Measurements from ENCODE around the gene PYHIN1. TPM values are rescaled to one million over a fixed set of nuclear protein-coding genes. Genes with fewer than 3 reads are reported as not detected.
"Not testable (repeated sequence)": the region's sequence is repeated elsewhere in the genome, so short reads cannot be mapped to it uniquely, and the experiment has no call there.

The PYHIN1 gene
- polyA plus RNA-seq, 2 of the 4 experiments (the other 2 are of a cell fraction): not detected

DNA sequence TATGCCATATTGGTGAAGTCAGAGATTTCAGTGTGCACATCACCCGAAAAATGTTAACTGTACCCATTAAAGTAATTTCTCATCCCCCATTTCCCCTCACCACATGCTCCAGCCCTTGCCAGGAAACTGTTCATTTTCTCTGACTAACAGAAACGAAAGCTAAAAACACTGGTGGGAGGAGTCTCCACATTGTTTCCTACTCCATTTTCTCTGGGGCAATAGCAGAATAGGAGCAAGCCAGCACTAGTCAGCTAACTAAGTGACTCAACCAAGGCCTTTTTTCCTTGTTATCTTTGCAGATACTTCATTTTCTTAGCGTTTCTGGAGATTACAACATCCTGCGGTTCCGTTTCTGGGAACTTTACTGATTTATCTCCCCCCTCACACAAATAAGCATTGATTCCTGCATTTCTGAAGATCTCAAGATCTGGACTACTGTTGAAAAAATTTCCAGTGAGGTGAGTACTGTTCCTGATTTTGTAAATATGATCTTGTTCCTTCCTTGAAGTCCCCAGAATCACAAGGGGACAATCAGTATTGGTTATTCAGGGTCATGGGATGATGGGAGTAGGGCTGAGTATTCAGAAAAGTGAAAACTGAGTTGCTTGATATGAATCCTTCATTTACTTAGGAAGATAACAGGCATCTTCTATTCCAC lies 78.5 kb downstream of the PYHIN1 start, which contains the start of gene IFI16:
IFI16 (plus strand) TSS at position 204 of the 658 bp plus-strand sequence. CDS start 4,774 bp downstream, outside the sequence.
- ATAC-seq: peak; percentile 74 to 77
- H3K4me2 ChIP-seq: peak within 1 kb of the TSS; percentile 57
- DNase-seq (ENCODE audit: low read depth in 1 of 2, low spot score in 1 of 2): peak; percentile 10 to 19
- H3K27ac ChIP-seq: peak within 1 kb of the TSS in 1 of 2 experiments; percentile 8; a peak in 1 of 6 replicates
- TF ChIP-seq NPAS2 (CRISPR knock-in tag; IDR thresholded peaks at IDR 0.05; ENCODE audit: borderline replicate concordance): no peak
- no peak for TF ChIP-seq NR3C1 (IDR thresholded peaks at IDR 0.05)
- TF ChIP-seq PHF8 (IDR thresholded peaks at IDR 0.05; ENCODE audit: borderline replicate concordance, low read depth): no peak
- no peaks in the 10 kb centered on the region for H3K9me3 ChIP-seq
- POLR2A ChIA-PET: no interaction called here
- no peaks in the 10 kb centered on the region for H3K4me1 ChIP-seq
- H3K4me3 ChIP-seq: 0 out of 3 replicates have a peak within 1 kb of the TSS, but pooled peaks have one; percentile 15
- no peak for FAIRE-seq
- CTCF ChIA-PET: no interaction called here
- 14% methylated on average over 5 of the region's 5 CpGs for WGBS (ENCODE audit: missing lambda C conversion rate)

GRCh38 chr1:159010391-159010790 lies 79.0 kb downstream of the PYHIN1 start:
- WGBS (ENCODE audit: missing lambda C conversion rate): 43% methylated on average over 5 of the region's 5 CpGs
- ATAC-seq (no peak), FAIRE-seq (no peak), DNase-seq (ENCODE audit: low read depth in 1 of 2, low spot score in 1 of 2) (no peak)
- POLR2A ChIA-PET: no interaction called here
- Histone ChIP-seq H3K4me1 (no peaks in the 10 kb centered on the region), H3K4me3 (no peak overlapping the region), H3K27ac (no peak overlapping the region), H3K9me3 (no peaks in the 10 kb centered on the region), H3K4me2 (peak overlapping the region; percentile 57)
- CTCF ChIA-PET: no interaction called here
- TF ChIP-seq RARB (CRISPR knock-in tag; IDR thresholded peaks at IDR 0.05) (no peak), ZC3H11A (IDR thresholded peaks at IDR 0.05) (no peak)

GRCh38 chr1:159011001-159011400 lies 79.6 kb downstream of the PYHIN1 start:
- H3K27ac ChIP-seq; ATAC-seq; H3K4me2 ChIP-seq; DNase-seq (ENCODE audit: low read depth in 1 of 2, low spot score in 1 of 2); FAIRE-seq; H3K4me3 ChIP-seq; H3K4me1 ChIP-seq; H3K9me3 ChIP-seq; CTCF ChIA-PET; POLR2A ChIA-PET: not testable (repeated sequence)
- WGBS (ENCODE audit: missing lambda C conversion rate): 64% methylated on average over 9 of the region's 9 CpGs

DNA sequence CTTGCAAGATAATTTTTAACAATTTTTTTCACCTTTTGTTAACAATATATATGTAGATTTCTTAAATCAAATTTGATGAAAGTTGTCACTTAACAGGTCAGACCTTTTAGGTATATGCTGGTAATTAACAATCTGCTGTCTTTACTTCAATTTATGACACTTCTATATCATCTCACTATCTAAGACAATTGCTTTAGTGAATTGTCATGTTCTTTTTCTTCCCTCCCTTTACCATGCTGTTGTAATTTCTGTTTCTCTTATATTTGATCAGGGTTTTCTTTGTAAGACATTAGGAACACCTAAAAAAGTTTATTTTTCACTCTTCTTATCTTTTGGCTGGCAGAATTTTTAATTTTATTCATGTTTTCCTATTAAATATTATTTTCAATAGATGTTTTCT lies 80.4 kb downstream of the PYHIN1 start:
- TF ChIP-seq BHLHE40 (IDR thresholded peaks at IDR 0.05; ENCODE audit: low read depth, low read length): no peak
- TF ChIP-seq, protein P1, sequence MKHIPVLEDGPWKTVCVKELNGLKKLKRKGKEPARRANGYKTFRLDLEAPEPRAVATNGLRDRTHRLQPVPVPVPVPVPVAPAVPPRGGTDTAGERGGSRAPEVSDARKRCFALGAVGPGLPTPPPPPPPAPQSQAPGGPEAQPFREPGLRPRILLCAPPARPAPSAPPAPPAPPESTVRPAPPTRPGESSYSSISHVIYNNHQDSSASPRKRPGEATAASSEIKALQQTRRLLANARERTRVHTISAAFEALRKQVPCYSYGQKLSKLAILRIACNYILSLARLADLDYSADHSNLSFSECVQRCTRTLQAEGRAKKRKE (CRISPR knock-in tag; IDR thresholded peaks at IDR 0.05; ENCODE audit: low read depth): no peak
- TF ChIP-seq, protein P2, sequence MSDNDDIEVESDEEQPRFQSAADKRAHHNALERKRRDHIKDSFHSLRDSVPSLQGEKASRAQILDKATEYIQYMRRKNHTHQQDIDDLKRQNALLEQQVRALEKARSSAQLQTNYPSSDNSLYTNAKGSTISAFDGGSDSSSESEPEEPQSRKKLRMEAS (IDR thresholded peaks at IDR 0.05): no peak
- TF ChIP-seq RFX5 (IDR thresholded peaks at IDR 0.05): no peak
- no peak for TF ChIP-seq JUNB (IDR thresholded peaks at IDR 0.05)
- no peak for TF ChIP-seq USF2 (IDR thresholded peaks at IDR 0.05)
- no peak for TF ChIP-seq HMGXB4 (CRISPR knock-in tag; IDR thresholded peaks at IDR 0.05; ENCODE audit: borderline replicate concordance)
- Histone ChIP-seq H3K27ac (no peak overlapping the region), H3K4me1 (no peaks in the 10 kb centered on the region), H3K9me3 (no peaks in the 10 kb centered on the region), H3K4me2 (no peak overlapping the region), H3K4me3 (no peak overlapping the region)
- no peak for DNase-seq (ENCODE audit: low read depth in 1 of 2, low spot score in 1 of 2)
- no peak for ATAC-seq
- ChIA-PET CTCF (no interaction called here), POLR2A (no interaction called here)
- no peak for FAIRE-seq

DNA sequence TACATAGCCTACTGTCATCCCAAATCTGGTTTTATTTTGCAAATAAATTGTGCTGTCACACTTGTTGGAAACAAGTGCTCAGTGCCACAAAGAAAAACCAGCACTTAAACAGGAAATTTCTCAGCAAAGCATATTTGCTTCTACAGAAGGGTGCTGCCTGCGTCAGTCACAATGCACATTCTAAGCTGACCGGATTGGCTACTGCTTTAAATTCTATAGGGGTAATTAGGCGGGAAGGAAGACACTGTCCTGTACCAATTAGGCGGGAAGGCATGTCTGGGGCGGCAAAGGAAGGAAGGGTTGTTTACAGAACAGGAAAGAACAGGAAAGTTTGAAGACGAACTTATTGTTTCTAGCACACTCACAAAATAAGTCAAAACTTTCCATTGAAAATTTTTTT lies 81.1 kb downstream of the PYHIN1 start:
- no peak for ATAC-seq
- WGBS (ENCODE audit: missing lambda C conversion rate): 52% methylated on average over 6 of the region's 6 CpGs
- Histone ChIP-seq H3K27ac (no peak overlapping the region), H3K9me3 (no peaks in the 10 kb centered on the region), H3K4me3 (no peak overlapping the region), H3K4me1 (no peaks in the 10 kb centered on the region), H3K4me2 (no peak overlapping the region)
- no peak for FAIRE-seq
- no peak for DNase-seq (ENCODE audit: low read depth in 1 of 2, low spot score in 1 of 2)
- ChIA-PET POLR2A (no interaction called here), CTCF (no interaction called here)
- TF ChIP-seq ZFP36 (IDR thresholded peaks at IDR 0.05; ENCODE audit: borderline replicate concordance, partially characterized antibody): no peak
- TF ChIP-seq CHD4 (IDR thresholded peaks at IDR 0.05; ENCODE audit: borderline replicate concordance): no peak
- no peak for TF ChIP-seq KDM1A (IDR thresholded peaks at IDR 0.05; ENCODE audit: low read depth)
- TF ChIP-seq JUNB (IDR thresholded peaks at IDR 0.05): no peak
- TF ChIP-seq CEBPB (IDR thresholded peaks at IDR 0.05): no peak
- no peak for TF ChIP-seq RNF2 (IDR thresholded peaks at IDR 0.05; ENCODE audit: borderline replicate concordance, low read depth)
- TF ChIP-seq MAFK (IDR thresholded peaks at IDR 0.05; ENCODE audit: partially characterized antibody): no peak
- TF ChIP-seq E2F6 (IDR thresholded peaks at IDR 0.05; ENCODE audit: borderline replicate concordance, low read depth): no peak
- TF ChIP-seq CBX2 (IDR thresholded peaks at IDR 0.05; ENCODE audit: borderline replicate concordance, low read depth): no peak
- TF ChIP-seq TFCP2L1 (CRISPR knock-in tag; IDR thresholded peaks at IDR 0.05): no peak
- TF ChIP-seq NFE2L2 (conservative IDR thresholded peaks at IDR 0.05; ENCODE audit: low read length): no peak
- TF ChIP-seq FOXS1 (CRISPR knock-in tag; IDR thresholded peaks at IDR 0.05): no peak

Data from A549 (cell line).